Dermis microvascular lymphatic vessel endothelial cell (primary cell): ENCODE data around the gene AMBN. TPM values are rescaled to one million over a fixed set of nuclear protein-coding genes. Genes with fewer than 3 reads are reported as not detected.

Source experiments
- total RNA-seq: library from RNA; depleted of rRNA; stranded (reverse); fragments of >200 nt; gene quantifications from 2 replicates; pipeline ENCODE4 v1.2.1, GENCODE V29; 2014

Gene AMBN
- total RNA-seq, 1 donor from 2014 or later: not detected

Other genes with a start within 250 kb of the AMBN start
- gene SMR3A, start 231.5 kb upstream of the AMBN start, total RNA-seq: not detected in 2 replicates
- not detected in 2 replicates for gene SMR3B, start 209.1 kb upstream of the AMBN start, total RNA-seq
- gene OPRPN, start 194.3 kb upstream of the AMBN start, total RNA-seq: not detected in 2 replicates
- gene MUC7, start 120.1 kb upstream of the AMBN start, total RNA-seq: not detected in 2 replicates
- gene AMTN, start 73.7 kb upstream of the AMBN start, total RNA-seq: not detected in 2 replicates
- not detected in 2 replicates for gene ENAM, start 36.5 kb downstream of the AMBN start, total RNA-seq
- not detected in 2 replicates for gene JCHAIN, start 74.3 kb downstream of the AMBN start, total RNA-seq
- 10.8 and 17.1 TPM in 2 replicates for gene UTP3, start 96.3 kb downstream of the AMBN start, total RNA-seq
- gene RUFY3, start 129.7 kb downstream of the AMBN start, total RNA-seq: 25.4 and 29.6 TPM in 2 replicates
- 50.4 and 53.8 TPM in 2 replicates for gene GRSF1, start 247.6 kb downstream of the AMBN start, total RNA-seq